Suprapubic skin (tissue), 4 donors: Measurements from ENCODE around the gene CPNE7.

Experiments used
- EP300 ChIP-seq: sonication (generic); formaldehyde crosslinking; IDR thresholded peaks from one replicate; pipeline ENCODE4 v1.6.1; 2017; ENCODE audit warnings: antibody characterized with exemption
- POLR2AphosphoS5 ChIP-seq, 3 donors: sonication (generic); formaldehyde crosslinking; IDR thresholded peaks; one replicate each; pipeline ENCODE4 v1.6.1; 2017; ENCODE audit warnings: antibody characterized with exemption in 3 of 3
- TF ChIP-seq, protein P1 (sequence below), 2 donors: fragments of 200-600 bp in 1 of 2; fragments of 450-650 bp in 1 of 2; sonication (generic) in 1 of 2; IDR thresholded peaks; one replicate each; pipeline ENCODE4 v1.5.1; 2016 to 2019; ENCODE audit warnings: antibody characterized with exemption in 2 of 2, mild to moderate bottlenecking in 1 of 2, moderate library complexity in 1 of 2

- no peak for TF ChIP-seq POLR2AphosphoS5 (IDR thresholded peaks at IDR 0.05)
- TF ChIP-seq, protein P1, sequence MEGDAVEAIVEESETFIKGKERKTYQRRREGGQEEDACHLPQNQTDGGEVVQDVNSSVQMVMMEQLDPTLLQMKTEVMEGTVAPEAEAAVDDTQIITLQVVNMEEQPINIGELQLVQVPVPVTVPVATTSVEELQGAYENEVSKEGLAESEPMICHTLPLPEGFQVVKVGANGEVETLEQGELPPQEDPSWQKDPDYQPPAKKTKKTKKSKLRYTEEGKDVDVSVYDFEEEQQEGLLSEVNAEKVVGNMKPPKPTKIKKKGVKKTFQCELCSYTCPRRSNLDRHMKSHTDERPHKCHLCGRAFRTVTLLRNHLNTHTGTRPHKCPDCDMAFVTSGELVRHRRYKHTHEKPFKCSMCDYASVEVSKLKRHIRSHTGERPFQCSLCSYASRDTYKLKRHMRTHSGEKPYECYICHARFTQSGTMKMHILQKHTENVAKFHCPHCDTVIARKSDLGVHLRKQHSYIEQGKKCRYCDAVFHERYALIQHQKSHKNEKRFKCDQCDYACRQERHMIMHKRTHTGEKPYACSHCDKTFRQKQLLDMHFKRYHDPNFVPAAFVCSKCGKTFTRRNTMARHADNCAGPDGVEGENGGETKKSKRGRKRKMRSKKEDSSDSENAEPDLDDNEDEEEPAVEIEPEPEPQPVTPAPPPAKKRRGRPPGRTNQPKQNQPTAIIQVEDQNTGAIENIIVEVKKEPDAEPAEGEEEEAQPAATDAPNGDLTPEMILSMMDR (IDR thresholded peaks at IDR 0.05) = no peak
- no peak for TF ChIP-seq EP300
Measured at GRCh38 chr16:89633064-89633631, 57.6 kb downstream of the CPNE7 start.
